ENCODE measurements around the gene DENND1A. TPM values are rescaled to one million over a fixed set of nuclear protein-coding genes. Genes with fewer than 3 reads are reported as not detected.
A peak's percentile ranks its signal among the peaks of the same experiment; 100 is the strongest.

Gene DENND1A
- total and polyA plus RNA-seq, 2 of the 13 experiments (the other 11 are each of a cell fraction or from before 2014, with no cell fraction given), result 14.8 to 30.1 TPM

- TF ChIP-seq ZNF280D (CRISPR knock-in tag; IDR thresholded peaks at IDR 0.05) (0 out of 2 replicates have a peak, but pooled peaks have one; percentile 5), ZSCAN12 (CRISPR knock-in tag; IDR thresholded peaks at IDR 0.05) (no peak), POLR2G (IDR thresholded peaks at IDR 0.05; ENCODE audit: low read depth, low read length) (no peak), SIX1 (CRISPR knock-in tag; IDR thresholded peaks at IDR 0.05; ENCODE audit: borderline replicate concordance) (peak; percentile 54; the same call in 1 of the 2 replicates), FOXA1 (IDR thresholded peaks at IDR 0.05) (no peak), FOXA1 (CRISPR knock-in tag; IDR thresholded peaks at IDR 0.05) (peak; percentile 58), ZBTB20 (CRISPR knock-in tag; IDR thresholded peaks at IDR 0.05; ENCODE audit: borderline replicate concordance, low read depth) (no peak), SP140L (CRISPR knock-in tag; IDR thresholded peaks at IDR 0.05; ENCODE audit: borderline replicate concordance) (no peak), PPARG (CRISPR knock-in tag; conservative IDR thresholded peaks at IDR 0.05) (peak; percentile 84), ZHX2 (IDR thresholded peaks at IDR 0.05; ENCODE audit: low read depth) (no peak), ZHX2 (CRISPR knock-in tag; IDR thresholded peaks at IDR 0.05; ENCODE audit: borderline replicate concordance) (no peak), HNF4A (CRISPR knock-in tag; IDR thresholded peaks at IDR 0.05) (peak; percentile 89), HOXA3 (CRISPR knock-in tag; IDR thresholded peaks at IDR 0.05) (peak; percentile 58; the same call in 1 of the 2 replicates), TARDBP (CRISPR knock-in tag; IDR thresholded peaks at IDR 0.05) (peak; percentile 71), NR2F1 (CRISPR knock-in tag; IDR thresholded peaks at IDR 0.05) (peak; percentile 78 to 87; a peak in 3 of 4 replicates), CCAR2 (optimal IDR thresholded peaks at IDR 0.05; ENCODE audit: low read depth, low read length) (no peak), MEIS1 (CRISPR knock-in tag; IDR thresholded peaks at IDR 0.05; ENCODE audit: borderline replicate concordance) (0 out of 2 replicates have a peak, but pooled peaks have one; percentile 37), GABPA (IDR thresholded peaks at IDR 0.05; ENCODE audit: low read depth, low read length) (no peak), GABPA (CRISPR knock-in tag; IDR thresholded peaks at IDR 0.05; ENCODE audit: low read depth) (peak; percentile 34; the same call in 1 of the 2 replicates), SSRP1 (CRISPR knock-in tag; IDR thresholded peaks at IDR 0.05) (peak; percentile 51; the same call in 1 of the 2 replicates), DPF2 (CRISPR knock-in tag; IDR thresholded peaks at IDR 0.05; ENCODE audit: borderline replicate concordance, low read depth) (peak; percentile 62), MLX (CRISPR knock-in tag; IDR thresholded peaks at IDR 0.05) (0 out of 2 replicates have a peak, but pooled peaks have one; percentile 47), TBX2 (CRISPR knock-in tag; IDR thresholded peaks at IDR 0.05; ENCODE audit: borderline replicate concordance) (peak; percentile 71; the same call in 1 of the 2 replicates)
Observed at GRCh38 chr9:123465304-123465703, 464.6 kb downstream of the DENND1A start (continued).
